Endometrial microvascular endothelial cells (primary cell): ENCODE measurements around the gene TMEM31. TPM values are rescaled to one million over a fixed set of nuclear protein-coding genes. Genes with fewer than 3 reads are reported as not detected.

Experiments
- total RNA-seq: library from RNA; depleted of rRNA; stranded (reverse); fragments of >200 nt; gene quantifications from one replicate; pipeline ENCODE4 v1.2.3, GENCODE V29; 2015; ENCODE audit errors: inconsistent ontology term

The TMEM31 gene
- total RNA-seq, 1 donor from 2014 or later: not detected

Other genes starting within 250 kb of the TMEM31 start
- not detected for gene RAB40A, start 191.4 kb upstream of the TMEM31 start, total RNA-seq
- 25.8 TPM for gene TCEAL4, start 125.4 kb upstream of the TMEM31 start, total RNA-seq
- gene TCEAL3, start 102.9 kb upstream of the TMEM31 start, total RNA-seq: 13.9 TPM
- 36.1 TPM for gene TCEAL1, start 81.9 kb upstream of the TMEM31 start, total RNA-seq
- gene MORF4L2, start 24.2 kb upstream of the TMEM31 start, total RNA-seq: 385 TPM
- gene PLP1, start 65.9 kb downstream of the TMEM31 start, total RNA-seq: not detected
- 0.46 TPM for gene RAB9B, start 121.3 kb downstream of the TMEM31 start, total RNA-seq